CD4-positive, alpha-beta T cell (primary cell): ENCODE data around the gene BANF2. TPM values are rescaled to one million over a fixed set of nuclear protein-coding genes. Genes with fewer than 3 reads are reported as not detected.

Experiments used
- ATAC-seq: fragments of 200-7000 bp; cut with Tn5 transposase; one replicate; pipeline ENCODE4 v1.10.0; 2022; ENCODE audit warnings: mild to moderate bottlenecking; ENCODE audit not compliant: poor library complexity
- CTCF ChIA-PET: fragments of 350-600 bp; sonication (Branson Sonifier 250); formaldehyde crosslinking; loops from one replicate; lab custom pipeline; 2021; ENCODE audit warnings: antibody characterized with exemption, inconsistent platforms; lab: Charles Lee
- POLR2A ChIA-PET: fragments of 350-600 bp; sonication (Branson Sonifier 250); formaldehyde crosslinking; loops from one replicate; lab custom pipeline; 2021; ENCODE audit warnings: antibody characterized with exemption, inconsistent platforms; lab: Charles Lee
- DNase-seq, 14 experiments: peaks; one replicate each; pipeline ENCODE4 v3.0.0-alpha.2; 2013 to 2020; ENCODE audit warnings: mixed read lengths in 2 of 14
- H3K27ac ChIP-seq, 2 donors: one replicate each; pipeline versions ENCODE4 v1.5.1 to v1.7.0; 2013; ENCODE audit warnings: low read length in 2 of 2, low read depth in 1 of 2, mild to moderate bottlenecking in 1 of 2
- H3K27me3 ChIP-seq, 2 experiments: 1 replicate in 1 of 2; 2 replicates in 1 of 2; pipeline versions ENCODE4 v1.6.1 to v1.7.0; 2013; ENCODE audit warnings: low read length in 2 of 2, control low read depth in 1 of 2, mild to moderate bottlenecking in 1 of 2, moderate library complexity in 1 of 2; ENCODE audit not compliant: insufficient read depth in 2 of 2, control insufficient read depth in 1 of 2
- H3K36me3 ChIP-seq: one replicate; pipeline ENCODE4 v1.6.1; 2013; ENCODE audit warnings: low read length, control low read depth; ENCODE audit not compliant: insufficient read depth
- H3K4me1 ChIP-seq: one replicate; pipeline ENCODE4 v1.6.1; 2013; ENCODE audit warnings: low read length, control low read depth; ENCODE audit not compliant: insufficient read depth
- H3K4me3 ChIP-seq: one replicate; pipeline ENCODE4 v1.5.1; 2013; ENCODE audit warnings: mild to moderate bottlenecking, low read length, moderate library complexity
- H3K9me3 ChIP-seq, 2 experiments: 1 replicate in 1 of 2; 2 replicates in 1 of 2; pipeline versions ENCODE4 v1.6.1 to v1.7.0; 2013; ENCODE audit warnings: low read length in 2 of 2, mild to moderate bottlenecking in 2 of 2, control low read depth in 1 of 2, moderate library complexity in 1 of 2; ENCODE audit not compliant: control insufficient read depth in 1 of 2, insufficient read depth in 1 of 2
- H3K27ac Mint-ChIP-seq: one replicate; pipeline ENCODE4 v1.8.0; 2020; ENCODE audit warnings: mixed read lengths
- H3K27me3 Mint-ChIP-seq: one replicate; pipeline ENCODE4 v1.8.0; 2021; ENCODE audit warnings: mixed read lengths
- H3K36me3 Mint-ChIP-seq: one replicate; pipeline ENCODE4 v1.8.0; 2021; ENCODE audit warnings: low read depth, mixed read lengths
- H3K4me1 Mint-ChIP-seq: one replicate; pipeline ENCODE4 v1.8.0; 2021; ENCODE audit warnings: low read depth, mixed read lengths
- H3K4me3 Mint-ChIP-seq: one replicate; pipeline ENCODE4 v1.8.0; 2020; ENCODE audit warnings: mild to moderate bottlenecking, mixed read lengths
- H3K9me3 Mint-ChIP-seq: one replicate; pipeline ENCODE4 v1.8.0; 2020; ENCODE audit warnings: mixed read lengths
- CTCF ChIP-seq: fragments of 200-600 bp; IDR thresholded peaks from one replicate; pipeline ENCODE4 v1.8.0; 2022; ENCODE audit warnings: antibody characterized with exemption, mild to moderate bottlenecking
- intact Hi-C, 2 experiments: fragments of 100-400 bp; cut with DNase I in 1 of 2; cut with micrococcal nuclease in 1 of 2; formaldehyde crosslinking; loops; one replicate each; pipeline versions ENCODE4 v1.15.1 to v1.9.0; 2023 to 2025; cut with DNase I, micrococcal nuclease
- total RNA-seq, 174 experiments: library from RNA in 2 of 174; stranded (reverse) in 2 of 174; gene quantifications; one replicate each; pipeline ENCODE4 v1.2.3 and lab custom pipeline; 2021 to 2026

The BANF2 gene
- total RNA-seq, 2 experiments from 2014 or later, result not detected

GRCh38 chr20:17757496-17757895 lies 57.7 kb downstream of the BANF2 start:
- ATAC-seq (no peak), DNase-seq (no peak)
- Histone ChIP-seq H3K27ac (no peak overlapping the region), H3K4me1 (no peaks in the 10 kb centered on the region), H3K4me3 (no peak overlapping the region), H3K9me3 (peaks cover 0 to 10% of the 10 kb centered on the region in 2 experiments), H3K36me3 (no peaks in the 10 kb centered on the region), H3K27me3 (peaks cover 0 to 7% of the 10 kb centered on the region in 2 experiments)
- H3K27me3 Mint-ChIP-seq, result peaks cover 23% of the 10 kb centered on the region
- TF ChIP-seq CTCF, result no peak
- H3K27ac Mint-ChIP-seq, result no peak overlapping the region
- H3K4me1 Mint-ChIP-seq, result no peaks in the 10 kb centered on the region
- ChIA-PET POLR2A (no interaction called here), CTCF (no interaction called here)
- H3K4me3 Mint-ChIP-seq, result no peak overlapping the region
- peaks cover 5% of the 10 kb centered on the region for H3K9me3 Mint-ChIP-seq
- intact Hi-C loops, result no loop called here
- H3K36me3 Mint-ChIP-seq, result no peaks in the 10 kb centered on the region

- no peak for TF ChIP-seq CTCF
- Histone ChIP-seq H3K4me1 (no peaks in the 10 kb centered on the region), H3K36me3 (no peaks in the 10 kb centered on the region), H3K9me3 (peaks cover 0 to 10% of the 10 kb centered on the region in 2 experiments), H3K27me3 (peaks cover 0 to 5% of the 10 kb centered on the region in 2 experiments), H3K27ac (no peak overlapping the region), H3K4me3 (no peak overlapping the region)
- intact Hi-C loops, result no loop called here
- Mint-ChIP-seq H3K27ac (no peak overlapping the region), H3K9me3 (peaks cover 5% of the 10 kb centered on the region), H3K36me3 (no peaks in the 10 kb centered on the region), H3K27me3 (peaks cover 20% of the 10 kb centered on the region), H3K4me1 (no peaks in the 10 kb centered on the region), H3K4me3 (no peak overlapping the region)
- CTCF ChIA-PET, result no interaction called here
- POLR2A ChIA-PET, result no interaction called here
- ATAC-seq (no peak), DNase-seq (no peak)
Measured at GRCh38 chr20:17758010-17758409, 58.2 kb downstream of the BANF2 start.

- Mint-ChIP-seq H3K9me3 (peaks cover 5% of the 10 kb centered on the region), H3K27ac (no peak overlapping the region), H3K27me3 (peaks cover 16% of the 10 kb centered on the region), H3K4me1 (no peaks in the 10 kb centered on the region), H3K36me3 (no peaks in the 10 kb centered on the region), H3K4me3 (no peak overlapping the region)
- ATAC-seq, result no peak
- no peak for DNase-seq
- no peak overlapping the region for H3K4me3 ChIP-seq
- TF ChIP-seq CTCF, result no peak
- intact Hi-C loops, result no loop called here
- H3K4me1 ChIP-seq, result no peaks in the 10 kb centered on the region
- H3K27ac ChIP-seq, result no peak overlapping the region
- ChIA-PET POLR2A (no interaction called here), CTCF (no interaction called here)
- H3K36me3 ChIP-seq, result no peaks in the 10 kb centered on the region
- H3K27me3 ChIP-seq, result peaks cover 0 to 5% of the 10 kb centered on the region in 2 experiments
- peaks cover 0 to 10% of the 10 kb centered on the region in 2 experiments for H3K9me3 ChIP-seq
Measured at GRCh38 chr20:17758512-17758911, 58.7 kb downstream of the BANF2 start.
